ENCODE results near the gene ACTA2.

Gene ACTA2

DNA sequence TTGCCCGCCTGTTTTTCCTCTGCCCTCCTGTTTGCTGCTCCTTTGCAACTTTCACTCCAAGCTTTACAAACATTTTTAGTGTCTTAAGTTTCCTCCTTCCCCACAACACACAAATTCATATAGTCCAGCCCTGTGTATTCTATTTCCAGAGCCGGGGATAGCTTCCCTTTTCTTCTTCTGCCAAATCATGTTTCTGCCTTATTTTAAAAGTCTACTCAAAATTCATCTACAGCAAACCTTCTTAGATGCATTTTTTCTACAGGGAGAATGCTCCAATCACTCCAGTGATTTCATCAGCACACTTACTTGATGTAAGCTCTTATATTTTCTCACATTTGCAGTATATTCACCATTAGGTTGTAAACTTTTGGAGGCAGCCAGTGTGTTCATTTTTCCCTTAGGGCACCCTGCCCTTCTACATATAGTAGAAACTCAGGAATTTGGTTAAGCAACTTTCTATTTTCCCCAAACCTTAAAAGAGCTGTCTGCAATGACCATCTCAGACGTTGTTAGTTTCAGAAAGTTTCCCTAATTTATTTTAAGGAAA is 12.4 kb upstream of the ACTA2 start:
- H3K4me3 ChIP-seq (replicated peaks; ENCODE audit: low read depth, low read length), result no peak overlapping the region
- DNase-seq (ENCODE audit: extremely low read depth, low read depth), result no peak
- TF ChIP-seq, protein P1, sequence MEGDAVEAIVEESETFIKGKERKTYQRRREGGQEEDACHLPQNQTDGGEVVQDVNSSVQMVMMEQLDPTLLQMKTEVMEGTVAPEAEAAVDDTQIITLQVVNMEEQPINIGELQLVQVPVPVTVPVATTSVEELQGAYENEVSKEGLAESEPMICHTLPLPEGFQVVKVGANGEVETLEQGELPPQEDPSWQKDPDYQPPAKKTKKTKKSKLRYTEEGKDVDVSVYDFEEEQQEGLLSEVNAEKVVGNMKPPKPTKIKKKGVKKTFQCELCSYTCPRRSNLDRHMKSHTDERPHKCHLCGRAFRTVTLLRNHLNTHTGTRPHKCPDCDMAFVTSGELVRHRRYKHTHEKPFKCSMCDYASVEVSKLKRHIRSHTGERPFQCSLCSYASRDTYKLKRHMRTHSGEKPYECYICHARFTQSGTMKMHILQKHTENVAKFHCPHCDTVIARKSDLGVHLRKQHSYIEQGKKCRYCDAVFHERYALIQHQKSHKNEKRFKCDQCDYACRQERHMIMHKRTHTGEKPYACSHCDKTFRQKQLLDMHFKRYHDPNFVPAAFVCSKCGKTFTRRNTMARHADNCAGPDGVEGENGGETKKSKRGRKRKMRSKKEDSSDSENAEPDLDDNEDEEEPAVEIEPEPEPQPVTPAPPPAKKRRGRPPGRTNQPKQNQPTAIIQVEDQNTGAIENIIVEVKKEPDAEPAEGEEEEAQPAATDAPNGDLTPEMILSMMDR (IDR thresholded peaks at IDR 0.05; ENCODE audit: low read depth, low read length, missing control alignments), result no peak

DNA sequence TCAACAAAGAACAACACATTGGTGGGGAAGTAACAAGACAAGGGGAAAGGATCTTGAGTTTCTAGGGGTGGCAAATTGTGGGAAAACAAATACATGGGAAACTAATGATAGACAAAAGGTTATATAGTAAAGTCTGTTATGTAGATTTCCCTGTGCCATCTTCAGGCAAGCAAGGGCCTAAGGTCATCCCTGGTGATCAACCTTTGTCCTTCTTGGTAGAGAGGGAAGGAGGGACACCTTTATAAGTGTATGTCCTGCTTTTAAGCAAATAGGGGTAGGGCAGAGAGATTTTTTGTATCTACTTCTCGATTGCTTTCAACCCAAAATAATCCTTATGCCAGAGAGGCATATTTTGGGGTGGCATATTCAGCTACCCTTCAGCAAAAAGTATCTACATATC is 11.8 kb upstream of the ACTA2 start:
- no peak overlapping the region for H3K4me3 ChIP-seq (replicated peaks; ENCODE audit: low read depth, low read length)
- no peak for DNase-seq (ENCODE audit: extremely low read depth, low read depth)
- TF ChIP-seq, protein P1 (IDR thresholded peaks at IDR 0.05; ENCODE audit: low read depth, low read length, missing control alignments), result no peak

DNA sequence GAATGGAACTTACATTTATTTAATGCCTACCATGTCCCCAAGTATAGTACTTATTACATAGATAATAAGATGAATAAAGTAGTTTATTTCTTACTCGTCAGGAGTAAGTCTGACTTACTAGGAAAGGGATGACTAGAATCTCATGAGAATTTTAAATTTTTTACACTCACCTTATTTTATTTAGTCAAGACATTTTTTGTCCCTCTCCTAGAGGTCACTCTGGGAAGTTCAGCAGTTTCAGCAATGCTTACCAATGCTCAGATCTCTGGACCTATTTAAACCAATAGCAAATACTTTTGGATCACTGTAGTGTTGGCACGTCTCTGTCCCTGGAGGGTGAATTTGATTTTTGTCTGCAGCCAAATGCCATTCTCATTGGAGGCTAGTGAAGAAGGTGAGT is 10.7 kb upstream of the ACTA2 start:
- no peak for DNase-seq (ENCODE audit: extremely low read depth, low read depth)
- TF ChIP-seq, protein P1 (IDR thresholded peaks at IDR 0.05; ENCODE audit: low read depth, low read length, missing control alignments), result no peak
- H3K4me3 ChIP-seq (replicated peaks; ENCODE audit: low read depth, low read length), result no peak overlapping the region

DNA sequence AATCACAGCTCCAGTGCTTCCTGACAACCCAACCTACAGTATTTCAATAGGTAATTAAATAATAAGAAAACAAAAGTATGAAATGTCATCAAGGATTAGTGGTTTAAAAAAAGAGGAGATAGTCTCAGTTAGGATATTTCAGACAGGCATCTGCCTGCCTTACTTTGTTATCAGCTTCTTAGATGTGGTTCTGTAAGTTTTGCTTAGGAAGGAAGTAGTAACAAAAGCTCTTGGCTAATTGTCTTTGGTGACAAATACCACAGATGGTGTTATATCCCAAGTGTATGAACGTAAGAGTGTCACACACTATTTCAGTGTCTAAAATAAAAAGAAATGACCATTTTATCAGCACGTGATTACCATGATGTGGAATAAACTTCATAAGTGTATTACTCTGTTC is 9.8 kb upstream of the ACTA2 start:
- no peak for DNase-seq (ENCODE audit: extremely low read depth, low read depth)
- no peak overlapping the region for H3K4me3 ChIP-seq (replicated peaks; ENCODE audit: low read depth, low read length)
- TF ChIP-seq, protein P1 (IDR thresholded peaks at IDR 0.05; ENCODE audit: low read depth, low read length, missing control alignments), result no peak

DNA sequence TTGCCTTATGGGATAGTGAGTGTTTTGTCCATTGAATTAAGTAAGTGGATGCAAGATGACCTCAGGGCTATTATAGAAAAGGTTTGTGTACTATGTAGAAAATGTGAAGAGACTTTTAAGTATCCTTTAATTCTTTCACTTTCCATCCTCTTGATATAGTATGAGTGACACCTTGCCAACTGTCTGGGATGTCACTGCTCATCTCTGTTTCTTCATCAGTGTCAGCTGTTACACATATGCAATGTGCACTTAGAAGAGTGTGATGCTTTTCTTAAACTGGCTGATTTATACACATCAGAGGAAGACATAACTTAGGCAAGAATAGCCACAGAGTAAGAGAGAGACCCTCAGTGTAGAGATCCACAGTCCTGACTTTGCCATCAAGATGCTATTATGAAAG is 8.7 kb upstream of the ACTA2 start:
- DNase-seq (ENCODE audit: extremely low read depth, low read depth), result no peak
- TF ChIP-seq, protein P1 (IDR thresholded peaks at IDR 0.05; ENCODE audit: low read depth, low read length, missing control alignments), result no peak

DNA sequence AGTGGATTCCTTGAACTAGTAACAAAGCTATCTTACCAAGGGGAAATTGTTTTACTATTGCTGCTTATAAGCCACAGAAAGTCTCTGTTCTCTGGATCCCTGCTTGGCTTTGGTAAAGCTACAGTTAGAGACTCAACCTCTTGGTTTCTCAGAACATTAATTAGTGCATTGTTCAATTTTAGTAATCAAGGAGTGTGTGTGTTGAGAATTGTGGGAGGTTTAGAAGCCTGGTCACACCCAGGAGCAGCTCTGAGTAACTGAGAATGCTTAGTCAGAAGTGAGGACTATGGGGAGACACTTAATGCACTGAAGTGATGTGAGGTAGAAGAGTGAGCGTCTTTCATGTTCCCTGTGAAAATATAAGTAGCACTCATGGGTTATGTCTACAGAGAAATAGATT is 8.2 kb upstream of the ACTA2 start:
- no peak for DNase-seq (ENCODE audit: extremely low read depth, low read depth)
- TF ChIP-seq, protein P1 (IDR thresholded peaks at IDR 0.05; ENCODE audit: low read depth, low read length, missing control alignments), result no peak
- no peak overlapping the region for H3K4me3 ChIP-seq (replicated peaks; ENCODE audit: low read depth, low read length)

More for the DNA sequence above, 8.7 kb upstream of the ACTA2 start:
- no peak overlapping the region for H3K4me3 ChIP-seq (replicated peaks; ENCODE audit: low read depth, low read length)

DNA sequence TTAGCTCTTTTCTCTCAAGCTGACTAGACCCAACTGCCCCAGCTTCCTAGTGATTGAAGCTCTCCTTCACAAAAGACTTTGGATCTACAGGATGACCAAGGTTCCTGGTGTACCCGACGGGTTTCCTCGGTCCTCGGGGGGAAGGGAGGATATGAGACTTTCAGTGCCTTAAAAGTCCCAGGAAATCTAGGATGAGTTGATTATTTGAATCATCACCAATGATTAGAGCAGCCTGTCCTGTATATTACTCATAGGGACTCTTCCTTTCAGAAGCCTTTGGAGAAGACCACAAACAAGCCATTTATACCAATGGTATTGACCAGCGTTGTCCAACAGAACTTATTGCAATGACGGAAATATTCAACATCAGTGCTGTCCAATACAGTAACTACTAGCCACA is 6.1 kb upstream of the ACTA2 start:
- no peak overlapping the region for H3K4me3 ChIP-seq (replicated peaks; ENCODE audit: low read depth, low read length)
- TF ChIP-seq, protein P1 (IDR thresholded peaks at IDR 0.05; ENCODE audit: low read depth, low read length, missing control alignments), result no peak

More for the DNA sequence above, 6.1 kb upstream of the ACTA2 start:
- no peak for DNase-seq (ENCODE audit: extremely low read depth, low read depth)

Measured in HFF-Myc (cell line).